HepG2 (cell line): Measurements from ENCODE around the gene PGK2. TPM values are rescaled to one million over a fixed set of nuclear protein-coding genes. Genes with fewer than 3 reads are reported as not detected.
A peak's percentile ranks its signal among the peaks of the same experiment; 100 is the strongest.

Experiments used
- ADNP ChIP-seq: sonication (generic); formaldehyde crosslinking; IDR thresholded peaks from 2 replicates; pipeline ENCODE4 v1.4.0; 2020; ENCODE audit warnings: missing genetic modification reagents
- ATF1 ChIP-seq: IDR thresholded peaks from 2 replicates; pipeline ENCODE4 v1.6.1; 2016; ENCODE audit warnings: mild to moderate bottlenecking, control low read depth
- CREB1 ChIP-seq, 2 experiments: fragments of 450-650 bp in 1 of 2; IDR thresholded peaks; 2 replicates each; pipeline ENCODE4 v1.6.1; 2016 to 2017; ENCODE audit warnings: control low read depth in 1 of 2, mild to moderate bottlenecking in 1 of 2, missing compliant biosample characterization in 1 of 2, missing genetic modification characterization in 1 of 2
- E2F1 ChIP-seq: sonication (generic); formaldehyde crosslinking; IDR thresholded peaks from 2 replicates; pipeline ENCODE4 v1.5.0; 2020; ENCODE audit warnings: missing genetic modification reagents
- HIVEP1 ChIP-seq: sonication (generic); formaldehyde crosslinking; IDR thresholded peaks from 2 replicates; pipeline ENCODE4 v1.4.0; 2020; ENCODE audit warnings: mild to moderate bottlenecking, missing genetic modification reagents
- HNF4G ChIP-seq, 2 experiments: sonication (generic) in 1 of 2; formaldehyde crosslinking in 1 of 2; IDR thresholded peaks; 2 replicates each; pipeline versions ENCODE4 v1.4.0 to v1.6.1; 2011 to 2020; ENCODE audit warnings: borderline replicate concordance in 2 of 2, low read depth in 2 of 2, mild to moderate bottlenecking in 2 of 2, low read length in 1 of 2, missing genetic modification reagents in 1 of 2, moderate library complexity in 1 of 2
- HOMEZ ChIP-seq: IDR thresholded peaks from 2 replicates; pipeline ENCODE4 v1.6.1; 2016; ENCODE audit warnings: low read depth
- JUND ChIP-seq: sonication (generic); formaldehyde crosslinking; IDR thresholded peaks from 2 replicates; pipeline ENCODE4 v1.8.0; 2022; ENCODE audit warnings: mild to moderate bottlenecking, missing genetic modification reagents
- KDM6A ChIP-seq: IDR thresholded peaks from 2 replicates; pipeline ENCODE4 v1.6.1; 2016; ENCODE audit warnings: low read depth
- MED1 ChIP-seq: sonication (generic); formaldehyde crosslinking; IDR thresholded peaks from 2 replicates; pipeline ENCODE4 v1.4.0; 2020; ENCODE audit warnings: missing genetic modification reagents
- MXD3 ChIP-seq: IDR thresholded peaks from 2 replicates; pipeline ENCODE4 v1.6.1; 2016; ENCODE audit warnings: mild to moderate bottlenecking, missing biosample characterization, missing genetic modification reagents
- SCMH1 ChIP-seq: sonication (generic); formaldehyde crosslinking; IDR thresholded peaks from 2 replicates; pipeline ENCODE4 v1.9.0; 2021; ENCODE audit warnings: missing genetic modification reagents, mild to moderate bottlenecking, borderline replicate concordance
- SMAD1 ChIP-seq: sonication (generic); formaldehyde crosslinking; IDR thresholded peaks from 2 replicates; pipeline ENCODE4 v1.4.0; 2020; ENCODE audit warnings: missing genetic modification reagents, low read depth, mild to moderate bottlenecking, borderline replicate concordance
- ZBTB20 ChIP-seq: sonication (generic); formaldehyde crosslinking; IDR thresholded peaks from 2 replicates; pipeline ENCODE4 v1.8.1; 2023; ENCODE audit warnings: missing genetic modification reagents, low read depth, mild to moderate bottlenecking, borderline replicate concordance
- ZNF101 ChIP-seq: sonication (generic); formaldehyde crosslinking; IDR thresholded peaks from 2 replicates; pipeline ENCODE4 v1.4.0; 2020; ENCODE audit warnings: mild to moderate bottlenecking, low read depth, missing genetic modification reagents, borderline replicate concordance
- ZNF143 ChIP-seq: sonication (generic); formaldehyde crosslinking; IDR thresholded peaks from 2 replicates; pipeline ENCODE4 v1.4.0; 2020; ENCODE audit warnings: missing genetic modification reagents
- ZNF275 ChIP-seq: sonication (generic); formaldehyde crosslinking; IDR thresholded peaks from 2 replicates; pipeline ENCODE4 v1.8.0; 2022; ENCODE audit warnings: missing genetic modification reagents, mild to moderate bottlenecking, inconsistent platforms, borderline replicate concordance
- ZNF335 ChIP-seq: sonication (generic); formaldehyde crosslinking; IDR thresholded peaks from 2 replicates; pipeline ENCODE4 v1.4.0; 2020; ENCODE audit warnings: missing genetic modification reagents
- ZNF790 ChIP-seq: sonication (generic); formaldehyde crosslinking; IDR thresholded peaks from 2 replicates; pipeline ENCODE4 v1.8.0; 2022; ENCODE audit warnings: missing genetic modification reagents, mild to moderate bottlenecking, borderline replicate concordance
- ZSCAN25 ChIP-seq: sonication (generic); formaldehyde crosslinking; IDR thresholded peaks from 2 replicates; pipeline ENCODE4 v1.8.0; 2022; ENCODE audit warnings: mild to moderate bottlenecking, missing genetic modification reagents
- ZSCAN9 ChIP-seq: IDR thresholded peaks from 2 replicates; pipeline ENCODE4 v1.6.1; 2016; ENCODE audit warnings: borderline replicate concordance
- polyA plus RNA-seq, 8 experiments: library from polyadenylated mRNA; depleted of rRNA in 3 of 8; stranded (reverse) in 7 of 8; unstranded in 1 of 8; fragments of >200 nt; fragmentation: Illumina TruSeq in 4 of 8; extraction: Trizol in 4 of 8; gene quantifications; 2 replicates each; pipeline versions ENCODE4 v1.2.1 to v1.2.3, GENCODE V29; 2011 to 2016; ENCODE audit warnings: low read depth in 4 of 8, missing spikeins in 1 of 8, mixed read lengths in 1 of 8; ENCODE audit not compliant: insufficient read depth in 1 of 8
- total RNA-seq, 5 experiments: library from RNA; depleted of rRNA; stranded (reverse); fragments of >200 nt; fragmentation: Illumina TruSeq; extraction: Trizol; gene quantifications; 2 replicates each; pipeline ENCODE4 v1.2.3, GENCODE V29; 2016; ENCODE audit warnings: low read depth in 1 of 5
- TF ChIP-seq, protein P1 (sequence below): sonication (generic); formaldehyde crosslinking; IDR thresholded peaks from 2 replicates; pipeline ENCODE4 v1.5.0; 2020; ENCODE audit warnings: missing genetic modification reagents, mild to moderate bottlenecking, borderline replicate concordance
- TF ChIP-seq, protein P2 (sequence below): sonication (generic); formaldehyde crosslinking; conservative IDR thresholded peaks from 2 replicates; pipeline ENCODE4 v1.8.0; 2022; ENCODE audit warnings: low read depth, missing genetic modification reagents

PGK2 gene
- total and polyA plus RNA-seq, 2 of the 13 experiments (the other 11 are each of a cell fraction or from before 2014, with no cell fraction given): not detected

- TF ChIP-seq ZNF275 (CRISPR knock-in tag) (no peak), HNF4G (IDR thresholded peaks at IDR 0.05; ENCODE audit: borderline replicate concordance, low read depth, low read length) (peak; percentile 98), HNF4G (CRISPR knock-in tag; IDR thresholded peaks at IDR 0.05; ENCODE audit: borderline replicate concordance, low read depth) (peak; percentile 88), MED1 (CRISPR knock-in tag) (peak; percentile 55; the same call in 1 of the 2 replicates), ZBTB20 (no peak), SCMH1 (no peak), HOMEZ (peak; percentile 90; the same call in 1 of the 2 replicates), HIVEP1 (CRISPR knock-in tag) (no peak), E2F1 (CRISPR knock-in tag) (no peak), ADNP (CRISPR knock-in tag) (no peak), ZSCAN25 (no peak), ZNF790 (CRISPR knock-in tag) (no peak), SMAD1 (no peak), CREB1 (IDR thresholded peaks at IDR 0.05) (no peak), CREB1 (CRISPR knock-in tag; IDR thresholded peaks at IDR 0.05) (peak; percentile 68), ZNF335 (CRISPR knock-in tag) (no peak), ZNF143 (CRISPR knock-in tag) (no peak), KDM6A (CRISPR knock-in tag) (peak; percentile 85; the same call in 1 of the 2 replicates), ATF1 (CRISPR knock-in tag) (no peak), ZSCAN9 (peak; percentile 61; the same call in 1 of the 2 replicates), JUND (CRISPR knock-in tag) (0 out of 2 replicates have a peak, but pooled peaks have one; percentile 28), MXD3 (no peak), ZNF101 (CRISPR knock-in tag) (no peak)
- TF ChIP-seq, protein P1, sequence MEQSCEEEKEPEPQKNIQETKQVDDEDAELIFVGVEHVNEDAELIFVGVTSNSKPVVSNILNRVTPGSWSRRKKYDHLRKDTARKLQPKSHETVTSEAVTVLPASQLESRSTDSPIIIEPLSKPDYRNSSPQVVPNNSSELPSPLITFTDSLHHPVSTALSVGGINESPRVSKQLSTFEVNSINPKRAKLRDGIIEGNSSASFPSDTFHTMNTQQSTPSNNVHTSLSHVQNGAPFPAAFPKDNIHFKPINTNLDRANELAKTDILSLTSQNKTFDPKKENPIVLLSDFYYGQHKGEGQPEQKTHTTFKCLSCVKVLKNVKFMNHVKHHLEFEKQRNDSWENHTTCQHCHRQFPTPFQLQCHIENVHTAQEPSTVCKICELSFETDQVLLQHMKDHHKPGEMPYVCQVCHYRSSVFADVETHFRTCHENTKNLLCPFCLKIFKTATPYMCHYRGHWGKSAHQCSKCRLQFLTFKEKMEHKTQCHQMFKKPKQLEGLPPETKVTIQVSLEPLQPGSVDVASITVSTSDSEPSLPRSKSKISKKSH: no peak
- TF ChIP-seq, protein P2, sequence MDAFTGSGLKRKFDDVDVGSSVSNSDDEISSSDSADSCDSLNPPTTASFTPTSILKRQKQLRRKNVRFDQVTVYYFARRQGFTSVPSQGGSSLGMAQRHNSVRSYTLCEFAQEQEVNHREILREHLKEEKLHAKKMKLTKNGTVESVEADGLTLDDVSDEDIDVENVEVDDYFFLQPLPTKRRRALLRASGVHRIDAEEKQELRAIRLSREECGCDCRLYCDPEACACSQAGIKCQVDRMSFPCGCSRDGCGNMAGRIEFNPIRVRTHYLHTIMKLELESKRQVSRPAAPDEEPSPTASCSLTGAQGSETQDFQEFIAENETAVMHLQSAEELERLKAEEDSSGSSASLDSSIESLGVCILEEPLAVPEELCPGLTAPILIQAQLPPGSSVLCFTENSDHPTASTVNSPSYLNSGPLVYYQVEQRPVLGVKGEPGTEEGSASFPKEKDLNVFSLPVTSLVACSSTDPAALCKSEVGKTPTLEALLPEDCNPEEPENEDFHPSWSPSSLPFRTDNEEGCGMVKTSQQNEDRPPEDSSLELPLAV (CRISPR knock-in tag): no peak
These were observed 20.3 kb downstream of the PGK2 start (continued) for GRCh38 chr6:49766762-49767161.
